ENCODE data around the gene BMP10.

The BMP10 gene

DNA sequence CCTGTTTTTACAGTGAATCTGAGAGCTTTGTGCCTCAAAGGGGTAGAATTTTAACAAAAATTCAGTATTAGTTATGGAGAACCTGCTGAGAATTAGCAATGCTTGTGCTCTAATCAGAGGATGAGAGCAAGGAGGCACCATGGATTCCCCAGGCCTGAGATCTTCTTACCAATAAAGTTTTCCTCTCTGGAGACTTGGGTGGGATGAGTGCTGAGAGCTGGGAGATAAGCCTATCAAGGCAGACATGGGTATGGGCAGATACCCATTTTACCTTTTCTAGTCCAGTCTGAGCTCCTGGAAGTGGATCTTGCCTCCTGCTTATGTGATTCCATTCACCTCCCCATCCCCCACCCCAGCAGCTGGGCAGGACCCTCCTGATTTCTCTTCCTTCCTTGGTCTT lies 53.9 kb downstream of the BMP10 start:
- Histone ChIP-seq H4K20me1 (ENCODE audit: insufficient read depth, low read length) (no peaks in the 10 kb centered on the region), H3K27me3 (ENCODE audit: insufficient read depth, low read length) (no peaks in the 10 kb centered on the region), H3K36me3 (ENCODE audit: insufficient read depth, low read length) (peaks cover 95% of the 10 kb centered on the region), H3K27ac (ENCODE audit: low read depth, low read length, poor library complexity, severe bottlenecking) (no peak overlapping the region), H3K4me2 (ENCODE audit: low read length) (no peak overlapping the region), H3K9me3 (ENCODE audit: low read length) (no peaks in the 10 kb centered on the region), H3K4me1 (ENCODE audit: insufficient read depth, low read length, severe bottlenecking) (no peaks in the 10 kb centered on the region), H3K4me3 (ENCODE audit: low read depth, low read length, poor library complexity, severe bottlenecking) (no peak overlapping the region), H3K9me2 (ENCODE audit: low read depth, low read length) (no peaks in the 10 kb centered on the region), H3F3A (ENCODE audit: insufficient read depth, low read length) (0 out of 2 replicates have a peak, but pooled peaks cover 2% of the 10 kb centered on the region), H2AFZ (ENCODE audit: low read length) (no peak overlapping the region), H3K79me2 (ENCODE audit: insufficient read depth, low read length) (no peaks in the 10 kb centered on the region), H3K9ac (ENCODE audit: low read length) (no peak overlapping the region)
- TF ChIP-seq EZH2 (IDR thresholded peaks at IDR 0.05; ENCODE audit: borderline replicate concordance, low read length): no peak
- no peak for TF ChIP-seq CTCF (IDR thresholded peaks at IDR 0.05; ENCODE audit: low read length)
